GM19468 (cell line): ENCODE results near the gene NUCB1.
"Not testable (repeated sequence)": the region's sequence is repeated elsewhere in the genome, so short reads cannot be mapped to it uniquely, and the experiment has no call there.

ENCODE experiments used
- ATAC-seq: cut with Tn5 transposase; IDR thresholded peaks from one replicate; pipeline ENCODE4 v1.9.1; 2021; ENCODE audit warnings: mild to moderate bottlenecking, moderate library complexity, moderate number of reproducible peaks; ENCODE audit not compliant: unreplicated experiment; ENCODE audit errors: extremely low read depth

NUCB1 gene

DNA sequence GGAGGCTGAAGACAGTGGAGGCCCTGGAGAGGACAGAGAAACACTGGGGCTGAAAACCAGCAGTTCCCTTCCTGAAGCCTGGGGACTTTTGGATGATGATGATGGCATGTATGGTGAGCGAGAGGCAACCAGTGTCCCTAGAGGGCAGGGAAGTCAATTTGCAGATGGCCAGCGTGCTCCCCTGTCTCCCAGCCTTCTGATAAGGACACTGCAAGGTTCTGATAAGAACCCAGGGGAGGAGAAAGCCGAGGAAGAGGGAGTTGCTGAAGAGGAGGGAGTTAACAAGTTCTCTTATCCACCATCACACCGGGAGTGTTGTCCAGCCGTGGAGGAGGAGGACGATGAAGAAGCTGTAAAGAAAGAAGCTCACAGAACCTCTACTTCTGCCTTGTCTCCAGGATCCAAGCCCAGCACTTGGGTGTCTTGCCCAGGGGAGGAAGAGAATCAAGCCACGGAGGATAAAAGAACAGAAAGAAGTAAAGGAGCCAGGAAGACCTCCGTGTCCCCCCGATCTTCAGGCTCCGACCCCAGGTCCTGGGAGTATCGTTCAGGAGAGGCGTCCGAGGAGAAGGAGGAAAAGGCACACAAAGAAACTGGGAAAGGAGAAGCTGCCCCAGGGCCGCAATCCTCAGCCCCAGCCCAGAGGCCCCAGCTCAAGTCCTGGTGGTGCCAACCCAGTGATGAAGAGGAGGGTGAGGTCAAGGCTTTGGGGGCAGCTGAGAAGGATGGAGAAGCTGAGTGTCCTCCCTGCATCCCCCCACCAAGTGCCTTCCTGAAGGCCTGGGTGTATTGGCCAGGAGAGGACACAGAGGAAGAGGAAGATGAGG lies 26.4 kb upstream of the NUCB1 start:
- ATAC-seq = no peak

DNA sequence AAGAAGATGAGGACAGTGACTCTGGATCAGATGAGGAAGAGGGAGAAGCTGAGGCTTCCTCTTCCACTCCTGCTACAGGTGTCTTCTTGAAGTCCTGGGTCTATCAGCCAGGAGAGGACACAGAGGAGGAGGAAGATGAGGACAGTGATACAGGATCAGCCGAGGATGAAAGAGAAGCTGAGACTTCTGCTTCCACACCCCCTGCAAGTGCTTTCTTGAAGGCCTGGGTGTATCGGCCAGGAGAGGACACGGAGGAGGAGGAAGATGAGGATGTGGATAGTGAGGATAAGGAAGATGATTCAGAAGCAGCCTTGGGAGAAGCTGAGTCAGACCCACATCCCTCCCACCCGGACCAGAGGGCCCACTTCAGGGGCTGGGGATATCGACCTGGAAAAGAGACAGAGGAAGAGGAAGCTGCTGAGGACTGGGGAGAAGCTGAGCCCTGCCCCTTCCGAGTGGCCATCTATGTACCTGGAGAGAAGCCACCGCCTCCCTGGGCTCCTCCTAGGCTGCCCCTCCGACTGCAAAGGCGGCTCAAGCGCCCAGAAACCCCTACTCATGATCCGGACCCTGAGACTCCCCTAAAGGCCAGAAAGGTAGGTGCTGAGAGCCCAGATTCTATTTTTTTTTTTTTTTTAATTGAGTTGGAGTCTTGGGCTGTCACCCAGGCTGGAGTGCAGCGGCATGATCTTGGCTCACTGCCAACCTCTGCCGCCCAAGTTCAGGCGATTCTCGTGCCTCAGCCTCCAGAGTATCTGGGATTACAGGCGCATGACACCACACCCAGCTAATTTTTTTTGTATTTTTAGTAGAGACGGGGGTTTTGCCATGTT lies 25.6 kb upstream of the NUCB1 start:
- no peak for ATAC-seq

- ATAC-seq = not testable (repeated sequence)
These were observed 23.8 kb upstream of the NUCB1 start for GRCh38 chr19:48876043-48876981.

- ATAC-seq = no peak
These were observed 22.3 kb upstream of the NUCB1 start for GRCh38 chr19:48877855-48878195.

DNA sequence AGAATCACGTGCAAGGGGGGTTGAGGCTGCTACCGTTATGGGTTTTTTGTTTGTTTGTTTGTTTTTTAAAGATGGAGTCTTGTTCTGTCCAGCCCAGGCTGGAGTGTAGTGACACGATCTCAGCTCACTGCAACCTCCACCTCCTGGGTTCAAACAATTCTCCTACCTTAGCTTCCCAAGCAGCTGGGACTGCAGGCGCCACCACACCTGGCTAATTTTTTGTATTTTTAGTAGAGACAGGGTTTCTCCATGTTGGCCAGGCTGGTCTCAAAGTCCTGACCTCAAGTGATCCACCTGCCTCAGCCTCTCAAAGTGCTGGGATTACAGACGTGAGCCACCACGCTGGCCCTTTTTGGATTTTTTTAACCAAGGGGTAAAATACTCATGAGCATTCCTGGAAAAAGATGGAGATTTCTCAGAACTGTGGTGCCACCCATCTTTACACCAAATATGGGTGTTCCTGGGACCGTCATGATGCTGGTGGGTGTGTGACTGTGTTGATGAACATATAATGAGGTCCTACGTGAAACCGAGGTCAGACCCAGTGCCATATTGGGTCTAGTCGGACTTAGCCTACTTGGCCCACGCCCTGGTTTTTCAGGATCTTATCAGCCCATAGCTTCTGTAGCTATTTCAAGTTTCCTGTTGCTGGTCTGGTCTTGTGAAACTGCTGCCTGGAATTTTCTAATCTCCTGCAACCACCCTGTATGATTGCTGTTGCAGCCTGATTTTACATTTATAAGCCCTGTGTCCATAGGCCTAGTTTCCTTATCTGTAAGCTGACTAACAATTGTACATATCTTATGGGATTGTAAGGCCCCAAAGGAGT lies 21.7 kb upstream of the NUCB1 start:
- no peak for ATAC-seq

- no peak for ATAC-seq
These were observed 21.0 kb upstream of the NUCB1 start for GRCh38 chr19:48879025-48879637.

DNA sequence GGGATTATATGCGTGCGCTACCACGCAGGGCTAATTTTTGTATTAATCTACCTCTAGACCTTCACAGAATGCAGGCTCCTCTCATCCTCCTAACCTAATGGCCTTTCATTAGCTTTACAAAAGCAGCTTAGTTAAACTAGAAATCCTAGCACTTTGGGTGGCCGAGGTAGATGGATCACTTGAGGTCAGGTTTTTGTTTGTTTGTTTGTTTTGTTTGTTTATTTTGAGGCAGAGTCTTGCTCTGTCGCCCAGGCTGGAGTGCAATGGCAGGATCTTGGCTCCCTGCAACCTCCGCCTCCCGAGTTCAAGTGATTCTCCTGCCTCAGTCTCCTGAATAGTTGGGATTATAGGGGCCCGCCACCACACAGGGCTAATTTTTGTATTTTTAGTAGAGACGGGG lies 20.4 kb upstream of the NUCB1 start:
- not testable (repeated sequence) for ATAC-seq

- no peak for ATAC-seq
These were observed 18.1 kb upstream of the NUCB1 start for GRCh38 chr19:48881741-48882657.

DNA sequence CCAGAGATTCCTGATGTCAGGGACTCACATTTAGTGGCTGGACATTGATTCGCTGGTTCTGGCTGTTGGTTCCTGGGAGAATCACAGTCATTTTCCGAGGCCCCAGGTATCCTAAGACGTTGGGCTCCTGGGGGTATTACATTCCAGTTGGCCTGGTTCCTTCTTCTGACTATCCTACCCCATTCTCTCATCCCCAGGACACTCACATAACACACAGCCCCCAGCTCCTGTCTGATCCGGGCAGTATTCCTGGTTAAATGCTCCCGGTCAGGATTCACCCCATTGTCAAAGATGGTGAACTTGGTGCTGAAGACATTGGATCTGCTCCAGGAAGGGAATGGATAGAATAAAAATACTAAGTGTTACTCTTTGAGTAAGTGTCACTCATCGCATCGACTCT lies 16.4 kb upstream of the NUCB1 start:
- ATAC-seq = no peak

- no peak for ATAC-seq
These were observed 12.1 kb upstream of the NUCB1 start for GRCh38 chr19:48887861-48888612.

DNA sequence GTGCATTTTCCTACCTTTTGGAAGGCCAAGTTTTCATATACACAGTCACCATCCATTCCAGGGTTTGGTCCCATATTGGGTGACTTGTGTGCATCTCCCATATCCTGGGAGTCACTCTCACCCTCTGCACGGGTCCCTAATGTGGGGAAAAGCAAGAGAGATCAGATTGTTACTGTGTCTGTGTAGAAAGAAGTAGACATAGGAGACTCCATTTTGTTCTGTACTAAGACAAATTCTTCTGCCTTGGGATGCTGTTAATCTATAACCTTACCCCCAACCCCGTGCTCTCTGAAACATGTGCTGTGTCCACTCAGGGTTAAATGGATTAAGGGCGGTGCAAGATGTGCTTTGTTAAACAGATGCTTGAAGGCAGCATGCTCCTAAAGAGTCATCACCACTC lies 10.6 kb upstream of the NUCB1 start:
- not testable (repeated sequence) for ATAC-seq

DNA sequence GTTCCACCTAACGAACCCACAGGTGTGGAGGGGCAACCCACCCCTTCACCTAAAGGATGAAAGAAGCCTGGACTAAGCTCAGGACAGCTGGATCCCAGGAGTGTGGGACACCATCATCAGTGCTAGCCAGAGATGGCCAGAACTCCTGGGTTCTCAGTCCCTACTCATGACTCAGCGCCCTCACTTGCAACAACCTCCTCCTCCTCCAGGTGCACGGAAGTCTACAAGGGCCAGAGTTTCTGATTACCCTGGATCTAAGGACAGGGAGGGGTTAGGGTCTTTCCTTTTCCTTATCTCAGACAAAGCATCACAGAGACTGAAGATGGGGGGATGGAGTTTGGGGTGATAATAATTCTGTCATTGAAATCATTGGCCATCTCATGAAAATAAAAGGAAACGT lies 9.6 kb upstream of the NUCB1 start:
- no peak for ATAC-seq

- ATAC-seq = no peak
These were observed 4.9 kb upstream of the NUCB1 start for GRCh38 chr19:48895226-48895625.

- no peak for ATAC-seq
These were observed 3.9 kb upstream of the NUCB1 start for GRCh38 chr19:48896191-48896720.

- no peak for ATAC-seq
These were observed 2.9 kb upstream of the NUCB1 start for GRCh38 chr19:48897181-48897580.

DNA sequence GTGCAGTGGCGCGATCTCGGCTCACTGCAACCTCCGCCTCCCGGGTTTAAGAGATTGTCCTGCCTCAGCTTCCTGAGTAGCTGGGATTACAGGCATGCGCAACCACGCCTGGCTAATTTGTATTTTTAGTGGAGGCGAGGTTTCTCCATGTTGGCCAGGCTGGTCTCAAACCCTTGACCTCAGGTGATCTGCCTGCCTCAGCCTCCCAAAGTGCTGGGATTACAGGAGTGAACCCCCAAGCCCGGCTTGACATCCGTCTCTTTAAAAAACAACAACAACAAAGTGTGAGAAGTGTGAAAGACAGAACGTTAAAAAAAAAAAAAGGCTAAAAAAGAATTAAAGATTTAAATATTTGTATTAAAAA lies 744 bp upstream of the NUCB1 start:
- not testable (repeated sequence) for ATAC-seq
